ENCODE data around the gene ASPG.

DNA sequence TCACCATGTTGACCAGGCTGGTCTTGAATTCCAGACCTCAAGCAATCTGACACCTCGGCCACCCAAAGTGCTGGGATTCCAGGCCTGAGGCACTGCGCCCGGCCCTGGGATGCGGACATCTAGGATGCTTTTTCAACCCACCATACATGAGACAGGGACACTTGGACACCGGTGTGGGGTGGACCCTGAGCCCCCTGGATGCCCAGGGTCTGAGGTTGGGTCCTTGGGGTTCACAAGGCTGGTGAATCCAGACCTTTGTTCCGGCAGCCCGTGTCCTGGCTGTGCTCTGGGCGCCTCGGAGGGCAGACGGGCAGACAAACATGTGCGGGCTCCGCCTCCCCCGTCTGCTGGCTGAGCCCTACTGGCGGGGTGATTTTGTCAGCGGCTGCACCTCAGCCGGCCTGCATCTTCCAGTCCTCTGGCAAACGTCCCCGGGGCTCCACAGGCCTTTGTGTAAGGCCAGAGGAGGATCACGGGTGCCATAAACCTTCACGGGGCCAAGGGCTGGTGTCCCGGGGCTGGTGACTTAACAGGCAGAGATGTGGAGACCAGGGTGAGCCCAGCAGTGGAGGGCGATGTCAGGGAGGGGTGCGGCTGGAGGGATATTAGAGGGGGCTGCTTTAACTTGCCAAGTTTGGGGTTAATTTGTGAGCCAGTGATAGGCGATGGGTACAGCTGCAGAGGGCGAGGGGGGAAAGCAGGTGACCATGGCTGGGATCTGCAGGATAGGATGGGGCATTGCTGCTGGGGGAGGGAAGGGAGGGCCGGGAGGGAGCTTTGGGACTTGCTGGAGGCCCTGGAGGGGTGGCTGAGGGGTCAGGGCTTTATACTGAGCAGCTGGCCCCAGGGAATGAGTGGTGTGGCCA is 5.8 kb downstream of the ASPG start:
- TF ChIP-seq, protein P1, sequence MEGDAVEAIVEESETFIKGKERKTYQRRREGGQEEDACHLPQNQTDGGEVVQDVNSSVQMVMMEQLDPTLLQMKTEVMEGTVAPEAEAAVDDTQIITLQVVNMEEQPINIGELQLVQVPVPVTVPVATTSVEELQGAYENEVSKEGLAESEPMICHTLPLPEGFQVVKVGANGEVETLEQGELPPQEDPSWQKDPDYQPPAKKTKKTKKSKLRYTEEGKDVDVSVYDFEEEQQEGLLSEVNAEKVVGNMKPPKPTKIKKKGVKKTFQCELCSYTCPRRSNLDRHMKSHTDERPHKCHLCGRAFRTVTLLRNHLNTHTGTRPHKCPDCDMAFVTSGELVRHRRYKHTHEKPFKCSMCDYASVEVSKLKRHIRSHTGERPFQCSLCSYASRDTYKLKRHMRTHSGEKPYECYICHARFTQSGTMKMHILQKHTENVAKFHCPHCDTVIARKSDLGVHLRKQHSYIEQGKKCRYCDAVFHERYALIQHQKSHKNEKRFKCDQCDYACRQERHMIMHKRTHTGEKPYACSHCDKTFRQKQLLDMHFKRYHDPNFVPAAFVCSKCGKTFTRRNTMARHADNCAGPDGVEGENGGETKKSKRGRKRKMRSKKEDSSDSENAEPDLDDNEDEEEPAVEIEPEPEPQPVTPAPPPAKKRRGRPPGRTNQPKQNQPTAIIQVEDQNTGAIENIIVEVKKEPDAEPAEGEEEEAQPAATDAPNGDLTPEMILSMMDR (IDR thresholded peaks at IDR 0.05): no peak
- no peak for TF ChIP-seq ZFX (IDR thresholded peaks at IDR 0.05; ENCODE audit: borderline replicate concordance)
